Liver (tissue), 9 donors: ENCODE measurements around the gene NAP1L1. TPM values are rescaled to one million over a fixed set of nuclear protein-coding genes. Genes with fewer than 3 reads are reported as not detected.

Experiments
- DNase-seq: peaks from one replicate; pipeline ENCODE4 v3.0.0-alpha.2; 2017; ENCODE audit warnings: low spot score
- H3K27ac ChIP-seq, 2 donors: one replicate each; pipeline ENCODE4 v1.7.0; 2013; ENCODE audit warnings: inconsistent platforms in 2 of 2, low read length in 2 of 2, control low read depth in 1 of 2, low read depth in 1 of 2, mild to moderate bottlenecking in 1 of 2
- H3K27me3 ChIP-seq, 4 donors: one replicate each; pipeline versions ENCODE4 v1.6.1 to v1.7.0; 2013; ENCODE audit warnings: low read length in 3 of 4, inconsistent platforms in 1 of 4, mild to moderate bottlenecking in 1 of 4, moderate library complexity in 1 of 4; ENCODE audit not compliant: control insufficient read depth in 4 of 4, insufficient read depth in 4 of 4
- H3K36me3 ChIP-seq, 4 donors: one replicate each; pipeline versions ENCODE4 v1.6.1 to v1.7.0; 2013; ENCODE audit warnings: low read length in 3 of 4, mild to moderate bottlenecking in 3 of 4, low read depth in 1 of 4, moderate library complexity in 1 of 4; ENCODE audit not compliant: control insufficient read depth in 4 of 4, insufficient read depth in 3 of 4
- H3K4me1 ChIP-seq, 4 donors: one replicate each; pipeline versions ENCODE4 v1.6.1 to v1.7.0; 2013; ENCODE audit warnings: low read length in 3 of 4, mild to moderate bottlenecking in 3 of 4, moderate library complexity in 1 of 4; ENCODE audit not compliant: control insufficient read depth in 4 of 4, insufficient read depth in 4 of 4
- H3K4me3 ChIP-seq, 3 donors: one replicate each; pipeline versions ENCODE4 v1.6.1 to v1.7.0; 2013; ENCODE audit warnings: low read length in 3 of 3, control low read depth in 1 of 3, low read depth in 1 of 3, mild to moderate bottlenecking in 1 of 3
- H3K9ac ChIP-seq, 2 donors: one replicate each; pipeline ENCODE4 v1.7.0; 2013; ENCODE audit warnings: low read length in 2 of 2, mild to moderate bottlenecking in 2 of 2, moderate library complexity in 2 of 2, control low read depth in 1 of 2, low read depth in 1 of 2
- H3K9me3 ChIP-seq, 4 donors: one replicate each; pipeline versions ENCODE4 v1.6.1 to v1.7.0; 2013; ENCODE audit warnings: low read length in 3 of 4; ENCODE audit not compliant: control insufficient read depth in 4 of 4
- EGR1 ChIP-seq, 2 donors: IDR thresholded peaks; 2 replicates each; pipeline ENCODE4 v1.6.1; 2016 to 2018; ENCODE audit warnings: antibody characterized with exemption in 2 of 2, low read depth in 2 of 2
- FOXA1 ChIP-seq: IDR thresholded peaks from 2 replicates; pipeline ENCODE4 v1.6.1; 2016; ENCODE audit warnings: antibody characterized with exemption
- FOXA2 ChIP-seq: IDR thresholded peaks from 2 replicates; pipeline ENCODE4 v1.6.1; 2016; ENCODE audit warnings: antibody characterized with exemption
- GABPA ChIP-seq, 2 donors: IDR thresholded peaks in 1 of 2; conservative IDR thresholded peaks in 1 of 2; 2 replicates each; pipeline ENCODE4 v1.6.1; 2016; ENCODE audit warnings: antibody characterized with exemption in 2 of 2, mild to moderate bottlenecking in 1 of 2, moderate library complexity in 1 of 2
- HNF4G ChIP-seq: IDR thresholded peaks from 2 replicates; pipeline ENCODE4 v1.6.1; 2016; ENCODE audit warnings: antibody characterized with exemption
- JUND ChIP-seq, 2 donors: IDR thresholded peaks; 2 replicates each; pipeline ENCODE4 v1.6.1; 2016; ENCODE audit warnings: antibody characterized with exemption in 2 of 2
- NR2F2 ChIP-seq: IDR thresholded peaks from 2 replicates; pipeline ENCODE4 v1.6.1; 2016; ENCODE audit warnings: antibody characterized with exemption
- RAD21 ChIP-seq, 2 donors: IDR thresholded peaks; 2 replicates each; pipeline ENCODE4 v1.6.1; 2016; ENCODE audit warnings: antibody characterized with exemption in 2 of 2, mild to moderate bottlenecking in 2 of 2
- RXRA ChIP-seq, 2 donors: IDR thresholded peaks; 2 replicates each; pipeline ENCODE4 v1.6.1; 2017 to 2018; ENCODE audit warnings: antibody characterized with exemption in 2 of 2, mild to moderate bottlenecking in 1 of 2
- SP1 ChIP-seq: IDR thresholded peaks from 2 replicates; pipeline ENCODE4 v1.6.1; 2018; ENCODE audit warnings: antibody characterized with exemption, mild to moderate bottlenecking
- TAF1 ChIP-seq: conservative IDR thresholded peaks from 2 replicates; pipeline ENCODE4 v1.6.1; 2016; ENCODE audit warnings: antibody characterized with exemption, mild to moderate bottlenecking
- YY1 ChIP-seq: IDR thresholded peaks from 2 replicates; pipeline ENCODE4 v1.6.1; 2016; ENCODE audit warnings: antibody characterized with exemption, mild to moderate bottlenecking
- WGBS: extraction: QIAGEN DNeasy Blood & Tissue Kit; methylation state at CpG from one replicate; pipeline ENCODE4 v1.1.7; 2013; 5-methylcytosine and 5-hydroxymethylcytosine counted together
- polyA plus RNA-seq, 2 donors: library from polyadenylated mRNA; stranded (reverse) in 1 of 2; unstranded in 1 of 2; fragments of 200-250 nt in 1 of 2; fragments of >200 nt in 1 of 2; fragmentation: Nextera tagmentation in 1 of 2; extraction: Ambion mirVana in 1 of 2; gene quantifications; one replicate each; pipeline versions ENCODE4 v1.2.1 to v1.2.3, GENCODE V29; 2013 to 2015
- total RNA-seq, 2 donors: library from RNA; depleted of rRNA; stranded (reverse); fragments of >200 nt; gene quantifications; one replicate each; pipeline ENCODE4 v1.2.3, GENCODE V29; 2014
- TF ChIP-seq, protein P1 (sequence below): IDR thresholded peaks from 2 replicates; pipeline ENCODE4 v1.6.1; 2016; ENCODE audit warnings: antibody characterized with exemption
- TF ChIP-seq, protein P2 (sequence below): IDR thresholded peaks from 2 replicates; pipeline ENCODE4 v1.6.1; 2016; ENCODE audit warnings: antibody characterized with exemption
- TF ChIP-seq, protein P3 (sequence below): fragments of 150-350 bp; IDR thresholded peaks from 2 replicates; pipeline ENCODE4 v1.5.1; 2017; ENCODE audit warnings: improper control_type of control experiment, low read depth, low read length; ENCODE audit not compliant: missing input control
- TF ChIP-seq, protein P4 (sequence below): IDR thresholded peaks from 2 replicates; pipeline ENCODE4 v1.6.1; 2016; ENCODE audit warnings: antibody characterized with exemption
- donor health status: healthy.
- donor health status: healthy.
- donor health status: healthy.
- donor health status: healthy.
- donor health status: healthy.

NAP1L1 gene
- total and polyA plus RNA-seq, 4 donors, result 36.6 to 74.7 (median 42.4) TPM

DNA sequence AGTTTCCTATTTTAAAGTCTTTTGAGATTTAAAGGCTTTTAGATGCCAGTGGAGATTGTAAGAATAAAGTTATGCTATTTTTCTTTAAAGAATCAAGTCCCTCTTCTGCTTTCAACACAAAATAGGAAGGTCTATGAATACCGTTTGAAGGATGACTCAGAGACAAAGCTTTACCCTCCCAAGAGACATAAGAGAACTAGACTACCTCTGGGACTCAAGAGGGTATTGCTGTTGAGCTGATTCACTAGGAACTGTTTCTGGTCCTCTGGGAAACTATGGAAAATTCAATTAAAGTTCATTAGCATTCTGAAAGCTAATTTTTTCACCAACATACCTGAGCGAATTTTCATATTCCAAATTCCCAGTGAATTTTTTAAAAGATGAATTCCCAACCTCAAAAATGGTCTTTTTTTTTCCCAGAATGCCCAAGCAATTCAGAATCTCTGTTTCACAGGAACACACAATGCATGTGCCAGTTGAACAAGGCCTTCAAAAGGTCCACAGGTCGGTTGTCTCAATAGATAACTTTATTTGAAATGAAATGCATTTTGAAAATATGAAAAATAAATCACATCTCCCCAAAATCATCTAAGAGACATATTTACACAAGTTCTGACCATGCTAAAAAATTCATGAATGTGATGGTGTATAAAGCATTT lies 59.4 kb downstream of the NAP1L1 start:
- Histone ChIP-seq H3K9ac (no peak overlapping the region), H3K27me3 (no peaks in the 10 kb centered on the region), H3K4me3 (no peak overlapping the region), H3K9me3 (no peaks in the 10 kb centered on the region), H3K4me1 (peaks cover 0 to 2% (median 0%) of the 10 kb centered on the region in 4 donors), H3K36me3 (no peaks in the 10 kb centered on the region), H3K27ac (no peak overlapping the region)
- TF ChIP-seq, protein P1, sequence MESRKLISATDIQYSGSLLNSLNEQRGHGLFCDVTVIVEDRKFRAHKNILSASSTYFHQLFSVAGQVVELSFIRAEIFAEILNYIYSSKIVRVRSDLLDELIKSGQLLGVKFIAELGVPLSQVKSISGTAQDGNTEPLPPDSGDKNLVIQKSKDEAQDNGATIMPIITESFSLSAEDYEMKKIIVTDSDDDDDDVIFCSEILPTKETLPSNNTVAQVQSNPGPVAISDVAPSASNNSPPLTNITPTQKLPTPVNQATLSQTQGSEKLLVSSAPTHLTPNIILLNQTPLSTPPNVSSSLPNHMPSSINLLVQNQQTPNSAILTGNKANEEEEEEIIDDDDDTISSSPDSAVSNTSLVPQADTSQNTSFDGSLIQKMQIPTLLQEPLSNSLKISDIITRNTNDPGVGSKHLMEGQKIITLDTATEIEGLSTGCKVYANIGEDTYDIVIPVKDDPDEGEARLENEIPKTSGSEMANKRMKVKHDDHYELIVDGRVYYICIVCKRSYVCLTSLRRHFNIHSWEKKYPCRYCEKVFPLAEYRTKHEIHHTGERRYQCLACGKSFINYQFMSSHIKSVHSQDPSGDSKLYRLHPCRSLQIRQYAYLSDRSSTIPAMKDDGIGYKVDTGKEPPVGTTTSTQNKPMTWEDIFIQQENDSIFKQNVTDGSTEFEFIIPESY, result no peak
- no peak for TF ChIP-seq EGR1 (IDR thresholded peaks at IDR 0.05; ENCODE audit: low read depth in 2 of 2)
- TF ChIP-seq FOXA2, result no peak
- TF ChIP-seq NR2F2, result no peak
- no peak for TF ChIP-seq FOXA1
- TF ChIP-seq, protein P2, sequence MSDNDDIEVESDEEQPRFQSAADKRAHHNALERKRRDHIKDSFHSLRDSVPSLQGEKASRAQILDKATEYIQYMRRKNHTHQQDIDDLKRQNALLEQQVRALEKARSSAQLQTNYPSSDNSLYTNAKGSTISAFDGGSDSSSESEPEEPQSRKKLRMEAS, result no peak
- TF ChIP-seq, protein P3, sequence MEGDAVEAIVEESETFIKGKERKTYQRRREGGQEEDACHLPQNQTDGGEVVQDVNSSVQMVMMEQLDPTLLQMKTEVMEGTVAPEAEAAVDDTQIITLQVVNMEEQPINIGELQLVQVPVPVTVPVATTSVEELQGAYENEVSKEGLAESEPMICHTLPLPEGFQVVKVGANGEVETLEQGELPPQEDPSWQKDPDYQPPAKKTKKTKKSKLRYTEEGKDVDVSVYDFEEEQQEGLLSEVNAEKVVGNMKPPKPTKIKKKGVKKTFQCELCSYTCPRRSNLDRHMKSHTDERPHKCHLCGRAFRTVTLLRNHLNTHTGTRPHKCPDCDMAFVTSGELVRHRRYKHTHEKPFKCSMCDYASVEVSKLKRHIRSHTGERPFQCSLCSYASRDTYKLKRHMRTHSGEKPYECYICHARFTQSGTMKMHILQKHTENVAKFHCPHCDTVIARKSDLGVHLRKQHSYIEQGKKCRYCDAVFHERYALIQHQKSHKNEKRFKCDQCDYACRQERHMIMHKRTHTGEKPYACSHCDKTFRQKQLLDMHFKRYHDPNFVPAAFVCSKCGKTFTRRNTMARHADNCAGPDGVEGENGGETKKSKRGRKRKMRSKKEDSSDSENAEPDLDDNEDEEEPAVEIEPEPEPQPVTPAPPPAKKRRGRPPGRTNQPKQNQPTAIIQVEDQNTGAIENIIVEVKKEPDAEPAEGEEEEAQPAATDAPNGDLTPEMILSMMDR, result no peak
- no peak for TF ChIP-seq RAD21 (IDR thresholded peaks at IDR 0.05)
- TF ChIP-seq, protein P4, sequence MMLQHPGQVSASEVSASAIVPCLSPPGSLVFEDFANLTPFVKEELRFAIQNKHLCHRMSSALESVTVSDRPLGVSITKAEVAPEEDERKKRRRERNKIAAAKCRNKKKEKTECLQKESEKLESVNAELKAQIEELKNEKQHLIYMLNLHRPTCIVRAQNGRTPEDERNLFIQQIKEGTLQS, result no peak
- no peak for TF ChIP-seq JUND (IDR thresholded peaks at IDR 0.05)
- no peak for TF ChIP-seq HNF4G
- no peak for TF ChIP-seq SP1
- no peak for TF ChIP-seq YY1
- no peak for TF ChIP-seq TAF1
- TF ChIP-seq GABPA (IDR thresholded peaks at IDR 0.05 in 1 of 2, conservative IDR thresholded peaks at IDR 0.05 in 1 of 2), result no peak
- TF ChIP-seq RXRA (IDR thresholded peaks at IDR 0.05), result no peak
- DNase-seq, result no peak
- 86% methylated on average over 3 of the region's 3 CpGs for WGBS

DNA sequence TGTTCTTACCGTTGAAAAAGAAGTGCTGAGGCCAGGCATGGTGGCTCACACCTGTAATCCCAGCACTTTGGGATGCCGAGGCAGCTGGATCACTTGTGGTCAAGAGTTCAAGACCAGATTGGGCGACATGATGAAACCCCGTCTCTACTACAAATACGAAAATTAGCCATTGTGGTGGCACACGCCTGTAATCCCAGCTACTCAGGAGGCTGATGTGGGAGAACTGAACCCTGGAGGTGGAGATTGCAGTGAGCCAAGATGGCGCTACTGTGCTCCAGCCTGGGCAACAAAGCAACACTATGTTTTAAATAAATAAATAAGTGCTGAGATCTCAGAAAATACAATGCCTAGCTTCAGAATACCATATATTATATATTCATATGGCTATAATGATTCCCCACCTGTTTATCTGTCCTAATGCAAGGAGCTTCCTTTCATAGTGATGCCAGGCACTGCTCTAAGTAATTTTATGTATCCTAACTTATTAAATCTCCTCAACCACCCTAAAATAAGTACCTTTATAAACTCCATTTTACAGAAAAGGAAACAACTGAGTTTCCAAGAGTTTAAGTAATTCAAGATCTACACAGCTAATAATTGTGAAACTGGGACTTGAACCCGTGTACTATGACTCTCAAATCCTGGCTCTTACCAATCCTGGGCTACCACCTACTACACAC lies 60.2 kb downstream of the NAP1L1 start:
- TF ChIP-seq HNF4G (no peak), SP1 (no peak)
- TF ChIP-seq, protein P3, result no peak
- no peak for DNase-seq
- no peak overlapping the region for H3K9ac ChIP-seq
- H3K36me3 ChIP-seq, result no peaks in the 10 kb centered on the region
- WGBS, result 83% methylated on average over 8 of the region's 8 CpGs
- no peaks in the 10 kb centered on the region for H3K27me3 ChIP-seq
- H3K9me3 ChIP-seq, result no peaks in the 10 kb centered on the region
- peaks cover 0 to 2% (median 0%) of the 10 kb centered on the region in 4 donors for H3K4me1 ChIP-seq
- no peak overlapping the region for H3K4me3 ChIP-seq
- H3K27ac ChIP-seq, result no peak overlapping the region
